ENCODE measurements around the gene LCTL.

Gene LCTL

GRCh38 chr15:66565741-66566144 is at the start of gene LCTL:
TSS of gene LCTL (minus strand) at chr15:66565998. CDS start at chr15:66565365, 633 bp downstream.
- no peak for DNase-seq (ENCODE audit: low read depth)

- DNase-seq (ENCODE audit: low read depth) = no peak
Measured at GRCh38 chr15:66614951-66615760, 49.4 kb upstream of the LCTL start.

GRCh38 chr15:66614456-66614855 is 48.7 kb upstream of the LCTL start:
- no peak for DNase-seq (ENCODE audit: low read depth)

- no peak for DNase-seq (ENCODE audit: low read depth)
Measured at GRCh38 chr15:66613743-66614142, 47.9 kb upstream of the LCTL start.

- DNase-seq (ENCODE audit: low read depth) = no peak
Measured at GRCh38 chr15:66611257-66612053, 45.7 kb upstream of the LCTL start.

- DNase-seq (ENCODE audit: low read depth) = no peak
Measured at GRCh38 chr15:66609876-66610275, 44.1 kb upstream of the LCTL start.

GRCh38 chr15:66608881-66609280 is 43.1 kb upstream of the LCTL start:
- no peak for DNase-seq (ENCODE audit: low read depth)

- no peak for DNase-seq (ENCODE audit: low read depth)
Measured at GRCh38 chr15:66608159-66608558, 42.4 kb upstream of the LCTL start.

- peak; percentile 20 for DNase-seq (ENCODE audit: low read depth)
Measured at GRCh38 chr15:66603301-66604179, 37.7 kb upstream of the LCTL start.

- no peak for DNase-seq (ENCODE audit: low read depth)
Measured at GRCh38 chr15:66601521-66601920, 35.7 kb upstream of the LCTL start.

- no peak for DNase-seq (ENCODE audit: low read depth)
Measured at GRCh38 chr15:66600240-66600627, 34.4 kb upstream of the LCTL start.

- DNase-seq (ENCODE audit: low read depth) = no peak
Measured at GRCh38 chr15:66599536-66600239, 33.9 kb upstream of the LCTL start.

- DNase-seq (ENCODE audit: low read depth) = no peak
Measured at GRCh38 chr15:66598095-66598815, 32.5 kb upstream of the LCTL start.

- DNase-seq (ENCODE audit: low read depth) = no peak
Measured at GRCh38 chr15:66595931-66596545, 30.2 kb upstream of the LCTL start.

GRCh38 chr15:66595332-66595731 is 29.5 kb upstream of the LCTL start:
- no peak for DNase-seq (ENCODE audit: low read depth)

- no peak for DNase-seq (ENCODE audit: low read depth)
Measured at GRCh38 chr15:66594836-66595235, 29.0 kb upstream of the LCTL start.

- DNase-seq (ENCODE audit: low read depth) = no peak
Measured at GRCh38 chr15:66594344-66594743, 28.5 kb upstream of the LCTL start.

GRCh38 chr15:66593219-66593780 is 27.5 kb upstream of the LCTL start:
- DNase-seq (ENCODE audit: low read depth) = no peak

GRCh38 chr15:66592505-66593218 is 26.9 kb upstream of the LCTL start:
- no peak for DNase-seq (ENCODE audit: low read depth)

Measured in activated gamma-delta T cell treated with anti-CD3 and anti-CD28 coated beads, Interleukin-2, amount 50 U/mL, for 16 hours (primary cell).